Activated B cell treated with CpG ODN at 0.5 μM for 24 hours (primary cell): ENCODE measurements around the gene SMG7. TPM values are rescaled to one million over a fixed set of nuclear protein-coding genes. Genes with fewer than 3 reads are reported as not detected.

ENCODE experiments used
- ATAC-seq: fragments of 200-7000 bp; cut with Tn5 transposase; one replicate; pipeline ENCODE4 v1.10.0; 2021; ENCODE audit warnings: low read depth, mild to moderate bottlenecking, moderate library complexity
- CTCF ChIA-PET: fragments of 350-600 bp; sonication (Branson Sonifier 250); formaldehyde crosslinking; loops from one replicate; lab custom pipeline; 2021; ENCODE audit warnings: antibody characterized with exemption; lab: Charles Lee
- POLR2A ChIA-PET: fragments of 350-600 bp; sonication (Branson Sonifier 250); formaldehyde crosslinking; loops from one replicate; lab custom pipeline; 2021; ENCODE audit warnings: antibody characterized with exemption; lab: Charles Lee
- DNase-seq: peaks from one replicate; pipeline ENCODE4 v3.0.0; 2022
- H3K27ac Mint-ChIP-seq: one replicate; pipeline ENCODE4 v1.8.0; 2020; ENCODE audit warnings: mixed read lengths
- H3K27me3 Mint-ChIP-seq: one replicate; pipeline ENCODE4 v1.8.0; 2021; ENCODE audit warnings: mixed read lengths
- H3K36me3 Mint-ChIP-seq: one replicate; pipeline ENCODE4 v1.8.0; 2021; ENCODE audit warnings: low read depth, mixed read lengths
- H3K4me1 Mint-ChIP-seq: one replicate; pipeline ENCODE4 v1.8.0; 2021; ENCODE audit warnings: mixed read lengths
- H3K4me3 Mint-ChIP-seq: one replicate; pipeline ENCODE4 v1.8.0; 2020; ENCODE audit warnings: mild to moderate bottlenecking, mixed read lengths
- H3K9me3 Mint-ChIP-seq: one replicate; pipeline ENCODE4 v1.8.0; 2020; ENCODE audit warnings: mixed read lengths
- intact Hi-C: fragments of 100-400 bp; cut with micrococcal nuclease; formaldehyde crosslinking; loops from one replicate; pipeline ENCODE4 v1.15.1; 2024
- total RNA-seq: library from RNA; stranded (reverse); gene quantifications from 2 replicates; pipeline ENCODE4 v1.2.3, GENCODE V29; 2022
- TF ChIP-seq, protein P1 (sequence below): fragments of 200-600 bp; IDR thresholded peaks from one replicate; pipeline ENCODE4 v1.8.0; 2022; ENCODE audit warnings: antibody characterized with exemption, mild to moderate bottlenecking

SMG7 gene
- total RNA-seq, 1 donor from 2014 or later, result 83.5 TPM

DNA sequence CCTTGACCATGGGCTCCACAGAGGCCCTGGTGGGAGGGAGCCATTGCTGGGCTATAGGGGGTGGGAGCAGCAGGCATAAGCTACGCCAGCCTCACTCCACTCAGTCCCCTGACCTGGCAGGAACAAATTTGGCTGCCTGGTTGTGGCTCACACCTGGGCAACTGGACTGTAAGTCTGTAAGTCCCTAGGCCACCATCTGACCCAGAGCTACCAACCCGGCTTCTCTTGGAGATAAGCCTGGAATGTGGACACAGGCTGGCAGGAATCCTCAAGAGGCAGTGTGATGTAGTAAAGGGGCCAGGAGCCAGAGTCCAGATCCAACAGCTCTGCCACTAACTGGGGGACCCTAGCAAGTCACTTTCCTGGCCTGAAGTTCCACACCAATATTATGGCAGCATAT, 106.6 kb downstream of the SMG7 start:
- TF ChIP-seq, protein P1, sequence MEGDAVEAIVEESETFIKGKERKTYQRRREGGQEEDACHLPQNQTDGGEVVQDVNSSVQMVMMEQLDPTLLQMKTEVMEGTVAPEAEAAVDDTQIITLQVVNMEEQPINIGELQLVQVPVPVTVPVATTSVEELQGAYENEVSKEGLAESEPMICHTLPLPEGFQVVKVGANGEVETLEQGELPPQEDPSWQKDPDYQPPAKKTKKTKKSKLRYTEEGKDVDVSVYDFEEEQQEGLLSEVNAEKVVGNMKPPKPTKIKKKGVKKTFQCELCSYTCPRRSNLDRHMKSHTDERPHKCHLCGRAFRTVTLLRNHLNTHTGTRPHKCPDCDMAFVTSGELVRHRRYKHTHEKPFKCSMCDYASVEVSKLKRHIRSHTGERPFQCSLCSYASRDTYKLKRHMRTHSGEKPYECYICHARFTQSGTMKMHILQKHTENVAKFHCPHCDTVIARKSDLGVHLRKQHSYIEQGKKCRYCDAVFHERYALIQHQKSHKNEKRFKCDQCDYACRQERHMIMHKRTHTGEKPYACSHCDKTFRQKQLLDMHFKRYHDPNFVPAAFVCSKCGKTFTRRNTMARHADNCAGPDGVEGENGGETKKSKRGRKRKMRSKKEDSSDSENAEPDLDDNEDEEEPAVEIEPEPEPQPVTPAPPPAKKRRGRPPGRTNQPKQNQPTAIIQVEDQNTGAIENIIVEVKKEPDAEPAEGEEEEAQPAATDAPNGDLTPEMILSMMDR, result no peak
- no peaks in the 10 kb centered on the region for H3K9me3 Mint-ChIP-seq
- intact Hi-C loops, result no loop called here
- DNase-seq (no peak), ATAC-seq (no peak)
- peaks cover 50% of the 10 kb centered on the region for H3K36me3 Mint-ChIP-seq
- H3K27me3 Mint-ChIP-seq, result no peaks in the 10 kb centered on the region
- POLR2A ChIA-PET, result interaction anchor here (2.7 to 6.4 kb wide), 2 partner anchors 10 to 107 kb away, joined by 27 to 80 read pairs; partner anchors contain the start of genes NCF2 and SMG7
- H3K27ac Mint-ChIP-seq, result no peak overlapping the region
- no peak overlapping the region for H3K4me3 Mint-ChIP-seq
- CTCF ChIA-PET, result interaction anchor here (2.6 kb wide), 1 partner anchor 11 kb away, joined by 24 read pairs; the partner anchor contains the start of gene NCF2
- peaks cover 26% of the 10 kb centered on the region for H3K4me1 Mint-ChIP-seq

DNA sequence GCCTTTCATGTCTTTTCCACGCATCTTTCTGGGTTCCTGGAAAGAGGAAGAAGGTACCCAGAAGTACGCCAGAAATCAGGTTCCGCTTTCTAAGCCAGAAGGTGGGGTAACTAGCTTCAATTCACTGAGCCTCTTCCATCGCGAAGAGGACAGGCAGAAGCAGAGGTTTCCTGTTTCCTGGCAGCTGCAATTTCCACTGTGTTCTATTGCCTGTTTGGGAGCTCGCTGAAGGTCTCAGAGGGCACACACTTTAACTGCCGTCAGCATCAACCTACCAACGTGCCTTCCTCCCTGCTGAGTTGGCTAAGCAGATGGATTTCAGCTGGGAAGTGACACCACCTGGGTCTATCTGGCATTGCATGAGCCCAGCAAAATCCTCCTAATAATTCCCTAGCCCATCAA, 108.0 kb downstream of the SMG7 start:
- intact Hi-C loops, result loop anchor here (1.0 to 2.0 kb wide), 3 partner anchors 10 to 109 kb away; partner anchors contain the start of gene NCF2
- H3K4me3 Mint-ChIP-seq, result peak overlapping the region; percentile 61
- ATAC-seq (peak; percentile 86), DNase-seq (no peak)
- no peaks in the 10 kb centered on the region for H3K27me3 Mint-ChIP-seq
- H3K36me3 Mint-ChIP-seq, result peaks cover 52% of the 10 kb centered on the region
- H3K4me1 Mint-ChIP-seq, result peaks cover 32% of the 10 kb centered on the region
- ChIA-PET CTCF (interaction anchor here (0.8 to 2.6 kb wide), 13 partner anchors 10 to 298 kb away, joined by 3 to 24 read pairs (median 5); partner anchors contain the start of gene NCF2), POLR2A (interaction anchor here (0.6 to 6.4 kb wide), 7 partner anchors 9 to 108 kb away, joined by 3 to 80 read pairs (median 12); partner anchors contain the start of genes NCF2 and SMG7)
- peak overlapping the region; percentile 85 for H3K27ac Mint-ChIP-seq
- TF ChIP-seq, protein P1, result no peak
- H3K9me3 Mint-ChIP-seq, result no peaks in the 10 kb centered on the region

DNA sequence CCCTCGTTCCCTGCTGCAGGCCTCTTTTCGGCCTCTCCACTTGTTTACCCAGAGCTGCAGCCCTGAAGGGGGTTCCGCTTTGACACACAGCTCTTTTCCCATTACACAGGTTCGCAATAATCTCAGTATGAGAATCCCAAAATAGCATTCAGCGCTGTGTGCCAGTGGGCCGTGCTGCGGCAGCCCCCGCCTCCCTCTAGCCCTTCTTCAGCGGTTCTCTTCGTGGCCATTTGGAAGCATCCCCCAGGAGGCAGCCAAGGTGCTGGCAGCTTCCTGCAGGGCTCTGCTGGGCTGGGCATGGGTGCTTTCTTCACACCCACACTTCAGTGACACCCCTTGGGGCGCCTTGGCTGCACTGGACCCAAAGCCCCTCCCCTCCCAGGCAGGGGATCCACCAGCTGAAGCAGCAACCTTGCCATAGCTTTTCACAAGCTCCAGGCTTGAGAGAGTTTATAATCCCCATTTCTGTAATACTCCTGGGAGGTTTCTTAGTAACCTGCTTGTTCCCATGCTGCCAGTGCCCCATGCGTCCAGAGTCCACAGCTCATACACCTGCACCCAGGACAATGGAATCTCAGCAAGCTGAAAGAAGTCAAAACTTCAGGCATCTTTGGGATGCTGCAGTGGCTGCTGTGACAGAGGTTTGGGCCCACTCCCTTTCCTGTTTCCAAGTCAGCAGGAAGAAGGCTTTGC, 109.9 kb downstream of the SMG7 start:
- intact Hi-C loops, result no loop called here
- H3K27ac Mint-ChIP-seq, result no peak overlapping the region
- no peaks in the 10 kb centered on the region for H3K27me3 Mint-ChIP-seq
- H3K9me3 Mint-ChIP-seq, result no peaks in the 10 kb centered on the region
- POLR2A ChIA-PET, result interaction anchor here (1.0 to 1.1 kb wide), 3 partner anchors 9 to 27 kb away, joined by 4 read pairs; partner anchors contain the start of gene NCF2
- H3K4me3 Mint-ChIP-seq, result no peak overlapping the region
- CTCF ChIA-PET, result no interaction called here
- ATAC-seq, result no peak
- no peak for DNase-seq
- peaks cover 34% of the 10 kb centered on the region for H3K4me1 Mint-ChIP-seq
- TF ChIP-seq, protein P1, result no peak
- peaks cover 53% of the 10 kb centered on the region for H3K36me3 Mint-ChIP-seq

DNA sequence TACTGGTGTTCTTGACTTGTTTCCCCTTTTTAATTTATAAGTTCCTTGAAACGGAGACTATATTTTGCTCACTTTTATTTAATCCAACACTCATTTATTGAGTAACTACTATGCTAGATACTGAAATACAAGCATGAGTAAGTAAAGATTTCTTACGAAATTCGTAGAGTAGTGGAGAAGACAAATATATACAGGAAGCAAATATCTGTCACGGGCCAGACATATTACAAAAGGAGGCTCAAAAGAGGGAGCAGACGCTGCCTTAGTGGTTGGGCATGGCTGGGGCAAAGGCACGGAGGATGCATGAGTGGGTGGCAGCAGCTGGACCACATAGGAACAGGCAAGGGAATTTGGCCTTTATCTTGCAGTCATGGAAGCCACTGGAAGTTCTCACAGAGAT, 111.2 kb downstream of the SMG7 start:
- H3K9me3 Mint-ChIP-seq, result no peaks in the 10 kb centered on the region
- peaks cover 38% of the 10 kb centered on the region for H3K4me1 Mint-ChIP-seq
- intact Hi-C loops, result no loop called here

DNA sequence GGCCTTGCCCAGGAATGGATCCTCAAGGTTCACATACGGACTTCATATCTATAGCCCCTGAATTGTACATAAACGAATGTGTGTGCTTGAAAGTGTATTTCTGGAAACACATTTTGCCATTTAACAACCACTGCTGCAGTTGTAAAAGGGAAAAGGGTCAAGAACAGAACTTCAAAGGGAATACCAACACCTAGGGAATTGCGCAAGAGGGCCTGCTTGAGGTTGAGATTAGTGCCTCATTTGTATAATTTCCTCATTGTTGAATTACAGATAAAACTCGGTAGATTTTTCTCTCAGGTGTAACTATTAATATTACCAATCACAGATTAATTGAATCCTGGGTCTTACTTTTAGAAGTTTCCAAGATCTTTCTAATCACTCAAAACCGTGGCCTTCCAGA, 111.8 kb downstream of the SMG7 start:
- no peak overlapping the region for H3K4me3 Mint-ChIP-seq

More for the DNA sequence above, 111.2 kb downstream of the SMG7 start:
- no peak for DNase-seq
- Mint-ChIP-seq H3K4me3 (no peak overlapping the region), H3K36me3 (peaks cover 45% of the 10 kb centered on the region), H3K27ac (no peak overlapping the region), H3K27me3 (no peaks in the 10 kb centered on the region)
- TF ChIP-seq, protein P1, result no peak
- ATAC-seq, result no peak
- POLR2A ChIA-PET, result no interaction called here
- CTCF ChIA-PET, result no interaction called here

More for the DNA sequence above, 111.8 kb downstream of the SMG7 start:
- ATAC-seq, result no peak
- DNase-seq, result no peak
- ChIA-PET POLR2A (no interaction called here), CTCF (no interaction called here)
- H3K27ac Mint-ChIP-seq, result no peak overlapping the region
- intact Hi-C loops, result no loop called here
- TF ChIP-seq, protein P1, result no peak
- peaks cover 45% of the 10 kb centered on the region for H3K4me1 Mint-ChIP-seq
- no peaks in the 10 kb centered on the region for H3K27me3 Mint-ChIP-seq
- H3K36me3 Mint-ChIP-seq, result peaks cover 46% of the 10 kb centered on the region
- H3K9me3 Mint-ChIP-seq, result no peaks in the 10 kb centered on the region
